ENCODE results near the gene POSTN.

The POSTN gene

GRCh38 chr13:37544995-37545394, 53.6 kb downstream of the POSTN start:
- Histone ChIP-seq H3K4me1 (ENCODE audit: control insufficient read depth, low read depth, low read length) (no peaks in the 10 kb centered on the region), H3K9ac (ENCODE audit: low read length) (no peak overlapping the region), H3K36me3 (ENCODE audit: control insufficient read depth, low read depth, low read length) (no peaks in the 10 kb centered on the region), H3K27me3 (ENCODE audit: control insufficient read depth, insufficient read depth, low read length) (no peaks in the 10 kb centered on the region), H3K27ac (ENCODE audit: low read length) (no peak overlapping the region), H3K9me3 (ENCODE audit: control insufficient read depth, low read depth, low read length) (no peaks in the 10 kb centered on the region), H3K4me3 (ENCODE audit: low read length) (no peak overlapping the region)

GRCh38 chr13:37539976-37540605, 58.5 kb downstream of the POSTN start:
- Histone ChIP-seq H3K4me1 (ENCODE audit: control insufficient read depth, low read depth, low read length) (no peaks in the 10 kb centered on the region), H3K9me3 (ENCODE audit: control insufficient read depth, low read depth, low read length) (no peaks in the 10 kb centered on the region), H3K36me3 (ENCODE audit: control insufficient read depth, low read depth, low read length) (no peaks in the 10 kb centered on the region), H3K27ac (ENCODE audit: low read length) (no peak overlapping the region), H3K27me3 (ENCODE audit: control insufficient read depth, insufficient read depth, low read length) (no peaks in the 10 kb centered on the region), H3K9ac (ENCODE audit: low read length) (no peak overlapping the region), H3K4me3 (ENCODE audit: low read length) (no peak overlapping the region)

GRCh38 chr13:37539170-37539569, 59.4 kb downstream of the POSTN start:
- Histone ChIP-seq H3K36me3 (ENCODE audit: control insufficient read depth, low read depth, low read length) (no peaks in the 10 kb centered on the region), H3K27ac (ENCODE audit: low read length) (no peak overlapping the region), H3K9ac (ENCODE audit: low read length) (no peak overlapping the region), H3K9me3 (ENCODE audit: control insufficient read depth, low read depth, low read length) (no peaks in the 10 kb centered on the region), H3K27me3 (ENCODE audit: control insufficient read depth, insufficient read depth, low read length) (no peaks in the 10 kb centered on the region), H3K4me3 (ENCODE audit: low read length) (no peak overlapping the region), H3K4me1 (ENCODE audit: control insufficient read depth, low read depth, low read length) (no peaks in the 10 kb centered on the region)

GRCh38 chr13:37535501-37535900, 63.1 kb downstream of the POSTN start:
- Histone ChIP-seq H3K36me3 (ENCODE audit: control insufficient read depth, low read depth, low read length) (no peaks in the 10 kb centered on the region), H3K4me1 (ENCODE audit: control insufficient read depth, low read depth, low read length) (no peaks in the 10 kb centered on the region), H3K27ac (ENCODE audit: low read length) (no peak overlapping the region), H3K9ac (ENCODE audit: low read length) (no peak overlapping the region), H3K9me3 (ENCODE audit: control insufficient read depth, low read depth, low read length) (peaks cover 3% of the 10 kb centered on the region), H3K4me3 (ENCODE audit: low read length) (no peak overlapping the region), H3K27me3 (ENCODE audit: control insufficient read depth, insufficient read depth, low read length) (no peaks in the 10 kb centered on the region)

GRCh38 chr13:37534676-37535075, 63.9 kb downstream of the POSTN start:
- Histone ChIP-seq H3K36me3 (ENCODE audit: control insufficient read depth, low read depth, low read length) (no peaks in the 10 kb centered on the region), H3K27me3 (ENCODE audit: control insufficient read depth, insufficient read depth, low read length) (no peaks in the 10 kb centered on the region), H3K9ac (ENCODE audit: low read length) (no peak overlapping the region), H3K4me3 (ENCODE audit: low read length) (no peak overlapping the region), H3K9me3 (ENCODE audit: control insufficient read depth, low read depth, low read length) (peaks cover 3% of the 10 kb centered on the region), H3K27ac (ENCODE audit: low read length) (no peak overlapping the region), H3K4me1 (ENCODE audit: control insufficient read depth, low read depth, low read length) (no peaks in the 10 kb centered on the region)

GRCh38 chr13:37534181-37534580, 64.4 kb downstream of the POSTN start:
- H3K9ac ChIP-seq (ENCODE audit: low read length), result no peak overlapping the region
- no peak overlapping the region for H3K27ac ChIP-seq (ENCODE audit: low read length)
- no peaks in the 10 kb centered on the region for H3K4me1 ChIP-seq (ENCODE audit: control insufficient read depth, low read depth, low read length)
- H3K36me3 ChIP-seq (ENCODE audit: control insufficient read depth, low read depth, low read length), result no peaks in the 10 kb centered on the region
- H3K4me3 ChIP-seq (ENCODE audit: low read length), result no peak overlapping the region
- peaks cover 3% of the 10 kb centered on the region for H3K9me3 ChIP-seq (ENCODE audit: control insufficient read depth, low read depth, low read length)
- H3K27me3 ChIP-seq (ENCODE audit: control insufficient read depth, insufficient read depth, low read length), result no peaks in the 10 kb centered on the region

GRCh38 chr13:37531049-37531448, 67.5 kb downstream of the POSTN start:
- Histone ChIP-seq H3K27ac (ENCODE audit: low read length) (no peak overlapping the region), H3K9me3 (ENCODE audit: control insufficient read depth, low read depth, low read length) (peaks cover 3% of the 10 kb centered on the region), H3K36me3 (ENCODE audit: control insufficient read depth, low read depth, low read length) (no peaks in the 10 kb centered on the region), H3K4me1 (ENCODE audit: control insufficient read depth, low read depth, low read length) (no peaks in the 10 kb centered on the region), H3K27me3 (ENCODE audit: control insufficient read depth, insufficient read depth, low read length) (no peaks in the 10 kb centered on the region), H3K9ac (ENCODE audit: low read length) (no peak overlapping the region), H3K4me3 (ENCODE audit: low read length) (no peak overlapping the region)

- Histone ChIP-seq H3K27me3 (ENCODE audit: control insufficient read depth, insufficient read depth, low read length) (no peaks in the 10 kb centered on the region), H3K36me3 (ENCODE audit: control insufficient read depth, low read depth, low read length) (no peaks in the 10 kb centered on the region), H3K9ac (ENCODE audit: low read length) (no peak overlapping the region), H3K9me3 (ENCODE audit: control insufficient read depth, low read depth, low read length) (peaks cover 3% of the 10 kb centered on the region), H3K4me3 (ENCODE audit: low read length) (no peak overlapping the region), H3K4me1 (ENCODE audit: control insufficient read depth, low read depth, low read length) (no peaks in the 10 kb centered on the region), H3K27ac (ENCODE audit: low read length) (no peak overlapping the region)
Measured at GRCh38 chr13:37529751-37530385, 68.7 kb downstream of the POSTN start.

GRCh38 chr13:37526710-37527473, 71.7 kb downstream of the POSTN start:
- H3K9me3 ChIP-seq (ENCODE audit: control insufficient read depth, low read depth, low read length), result peaks cover 3% of the 10 kb centered on the region
- no peak overlapping the region for H3K9ac ChIP-seq (ENCODE audit: low read length)
- no peaks in the 10 kb centered on the region for H3K27me3 ChIP-seq (ENCODE audit: control insufficient read depth, insufficient read depth, low read length)
- no peaks in the 10 kb centered on the region for H3K4me1 ChIP-seq (ENCODE audit: control insufficient read depth, low read depth, low read length)
- no peak overlapping the region for H3K4me3 ChIP-seq (ENCODE audit: low read length)
- H3K36me3 ChIP-seq (ENCODE audit: control insufficient read depth, low read depth, low read length), result no peaks in the 10 kb centered on the region
- no peak overlapping the region for H3K27ac ChIP-seq (ENCODE audit: low read length)

GRCh38 chr13:37515226-37515625, 83.3 kb downstream of the POSTN start:
- no peaks in the 10 kb centered on the region for H3K9me3 ChIP-seq (ENCODE audit: control insufficient read depth, low read depth, low read length)
- no peak overlapping the region for H3K9ac ChIP-seq (ENCODE audit: low read length)
- no peak overlapping the region for H3K4me3 ChIP-seq (ENCODE audit: low read length)
- H3K4me1 ChIP-seq (ENCODE audit: control insufficient read depth, low read depth, low read length), result no peaks in the 10 kb centered on the region
- no peak overlapping the region for H3K27ac ChIP-seq (ENCODE audit: low read length)
- H3K27me3 ChIP-seq (ENCODE audit: control insufficient read depth, insufficient read depth, low read length), result no peaks in the 10 kb centered on the region
- H3K36me3 ChIP-seq (ENCODE audit: control insufficient read depth, low read depth, low read length), result no peaks in the 10 kb centered on the region

Measured in iPS-18a (cell line).